Ovary (tissue), 9 donors: ENCODE results near the gene C1orf21. TPM values are rescaled to one million over a fixed set of nuclear protein-coding genes. Genes with fewer than 3 reads are reported as not detected.

ENCODE experiments used
- DNase-seq, 5 donors: peaks; one replicate each; pipeline ENCODE4 v3.0.0-alpha.2; 2019 to 2020
- H3K27ac ChIP-seq, 2 donors: fragments of 200-600 bp; one replicate each; pipeline versions ENCODE4 v1.5.1 to v1.8.0; 2019 to 2022
- H3K27me3 ChIP-seq: fragments of 200-600 bp; one replicate; pipeline ENCODE4 v1.8.0; 2022
- H3K36me3 ChIP-seq: fragments of 200-600 bp; sonication (generic); one replicate; pipeline ENCODE4 v1.5.1; 2019
- H3K4me1 ChIP-seq: one replicate; pipeline ENCODE4 v1.8.1; 2013; ENCODE audit warnings: mild to moderate bottlenecking, moderate library complexity; ENCODE audit not compliant: insufficient read depth
- H3K4me3 ChIP-seq: fragments of 200-600 bp; sonication (generic); one replicate; pipeline ENCODE4 v1.5.1; 2017
- H3K9me3 ChIP-seq, 2 donors: fragments of 200-600 bp in 1 of 2; sonication (generic) in 1 of 2; one replicate each; pipeline versions ENCODE4 v1.5.1 to v1.8.1; 2013 to 2019; ENCODE audit warnings: mild to moderate bottlenecking in 1 of 2, moderate library complexity in 1 of 2
- CTCF ChIP-seq, 3 donors: fragments of 450-650 bp in 2 of 3; fragments of 200-600 bp in 1 of 3; IDR thresholded peaks; one replicate each; pipeline versions ENCODE4 v1.5.1 to v1.8.0; 2016 to 2022; ENCODE audit warnings: antibody characterized with exemption in 3 of 3, mild to moderate bottlenecking in 1 of 3
- EP300 ChIP-seq: sonication (generic); formaldehyde crosslinking; IDR thresholded peaks from one replicate; pipeline ENCODE4 v1.6.1; 2017; ENCODE audit warnings: antibody characterized with exemption
- POLR2A ChIP-seq: fragments of 450-650 bp; IDR thresholded peaks from one replicate; pipeline ENCODE4 v1.6.1; 2017; ENCODE audit warnings: antibody characterized with exemption, mild to moderate bottlenecking, moderate library complexity
- WGBS, 3 donors: extraction: QIAGEN DNeasy Blood & Tissue Kit in 1 of 3; methylation state at CpG; one replicate each; pipeline versions ENCODE4 v1.1.5 to v1.1.7; 2013 to 2017; 5-methylcytosine and 5-hydroxymethylcytosine counted together
- intact Hi-C, 4 donors: fragments of 100-400 bp; cut with DNase I; formaldehyde crosslinking; loops; one replicate each; pipeline versions ENCODE4 v1.11.0 to v1.15.1; 2022 to 2023
- polyA plus RNA-seq, 2 donors: library from polyadenylated mRNA; stranded (reverse); fragments of 200-250 nt in 1 of 2; fragments of 350-450 nt in 1 of 2; fragmentation: Illumina TruSeq in 1 of 2; extraction: RNeasy Lipid Tissue Mini Kit (QIAGEN cat#74804) in 1 of 2; gene quantifications; one replicate each; pipeline ENCODE4 v1.2.3, GENCODE V29; 2013 to 2014
- total RNA-seq, 7 donors: library from RNA; depleted of rRNA in 2 of 7; stranded (reverse); fragments of >200 nt in 2 of 7; fragmentation: NEBNext Ultra II Directional in 3 of 7; extraction: Animal tissue kit (Norgen Biotek cat#: 25700) in 3 of 7; gene quantifications; one replicate each; pipeline versions ENCODE4 v1.1.0 to v1.2.4, GENCODE V29; 2016 to 2023
- donor health status: DM: no; HTN: no; CAD: no; lungs with moderate emphysema.
- donor health status: DM: no; HTN: no; CAD: no.
- donor health status: Bipolar disorder and iron deficiency.
- donor health status: DM: yes; HTN: yes; CAD: no.
- donor health status: DM: no; HTN: no; CAD: no.
- donor health status: DM: yes; HTN: yes; CAD: no.

Gene C1orf21
- total and polyA plus RNA-seq, 9 donors = 22.9 to 108 (median 59.4) TPM

DNA sequence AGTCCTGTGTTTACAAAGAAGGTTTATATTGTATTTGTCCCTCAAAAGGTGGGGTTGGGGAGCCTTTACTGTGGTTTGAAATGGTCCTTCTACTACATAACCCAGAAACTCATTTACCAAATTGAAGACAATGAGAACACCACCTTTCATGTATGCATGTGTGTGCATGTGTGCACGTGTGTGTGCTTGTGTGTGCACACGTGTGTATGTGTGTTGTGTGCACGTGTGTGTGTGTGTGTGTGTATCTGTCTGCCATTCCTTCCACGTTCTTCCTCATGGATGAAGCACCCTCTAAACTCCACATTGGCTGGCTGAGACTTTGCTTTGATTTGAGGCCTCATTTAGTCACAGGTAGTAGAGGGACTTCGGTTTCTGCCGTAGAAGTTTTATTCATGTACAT is 229.7 kb downstream of the C1orf21 start:
- Histone ChIP-seq H3K27ac (no peak overlapping the region), H3K4me3 (no peak overlapping the region), H3K27me3 (no peaks in the 10 kb centered on the region), H3K36me3 (no peaks in the 10 kb centered on the region), H3K4me1 (peaks cover 5% of the 10 kb centered on the region), H3K9me3 (no peaks in the 10 kb centered on the region)
- intact Hi-C loops = no loop called here
- WGBS, 3 donors = 85 to 91% (median 91%) methylated on average over 6 of the region's 6 CpGs
- DNase-seq = no peak
- TF ChIP-seq CTCF (IDR thresholded peaks at IDR 0.05) (no peak), EP300 (no peak), POLR2A (no peak)

- H3K4me3 ChIP-seq = no peak overlapping the region
- DNase-seq = no peak
- no peaks in the 10 kb centered on the region for H3K36me3 ChIP-seq
- no peak for TF ChIP-seq POLR2A
- TF ChIP-seq EP300 = no peak
- TF ChIP-seq CTCF (IDR thresholded peaks at IDR 0.05) = no peak
- intact Hi-C loops = no loop called here
- H3K9me3 ChIP-seq = no peaks in the 10 kb centered on the region
- H3K27me3 ChIP-seq = no peaks in the 10 kb centered on the region
- WGBS, 3 donors = 95 to 97% (median 97%) methylated on average over 3 of the region's 3 CpGs
- H3K4me1 ChIP-seq = peaks cover 7% of the 10 kb centered on the region
- no peak overlapping the region for H3K27ac ChIP-seq
Measured at GRCh38 chr1:184617433-184618029, 230.7 kb downstream of the C1orf21 start.

- no peak overlapping the region for H3K27ac ChIP-seq
- H3K4me3 ChIP-seq = no peak overlapping the region
- peaks cover 11% of the 10 kb centered on the region for H3K4me1 ChIP-seq
- H3K27me3 ChIP-seq = no peaks in the 10 kb centered on the region
- TF ChIP-seq EP300 = no peak
- no peak for TF ChIP-seq POLR2A
- TF ChIP-seq CTCF (IDR thresholded peaks at IDR 0.05) = no peak
- no peaks in the 10 kb centered on the region for H3K36me3 ChIP-seq
- H3K9me3 ChIP-seq = no peaks in the 10 kb centered on the region
- intact Hi-C loops = no loop called here
- WGBS, 3 donors = 73 to 77% (median 73%) methylated on average over 3 of the region's 3 CpGs
- DNase-seq = no peak
Measured at GRCh38 chr1:184618851-184619250, 232.0 kb downstream of the C1orf21 start.

GRCh38 chr1:184620469-184620868 is 233.6 kb downstream of the C1orf21 start:
- Histone ChIP-seq H3K4me3 (no peak overlapping the region), H3K4me1 (peaks cover 11% of the 10 kb centered on the region), H3K9me3 (no peaks in the 10 kb centered on the region), H3K27ac (peak overlapping the region; percentile 27 to 85), H3K27me3 (no peaks in the 10 kb centered on the region), H3K36me3 (no peaks in the 10 kb centered on the region)
- no peak for DNase-seq
- TF ChIP-seq CTCF (IDR thresholded peaks at IDR 0.05) (no peak), POLR2A (no peak), EP300 (no peak)
- intact Hi-C loops = loop anchor here in 1 of 4 donors (10.0 kb wide), 1 partner anchor 136 kb away; no protein-coding TSS in a partner anchor
